Inferior parietal cortex (tissue), 1 donor: ENCODE data around the gene PARVB.
"Not testable (repeated sequence)": the region's sequence is repeated elsewhere in the genome, so short reads cannot be mapped to it uniquely, and the experiment has no call there.

Experiments used
- DNase-seq: peaks from one replicate; pipeline ENCODE4 v3.0.0-alpha.2; 2016; ENCODE audit errors: extremely low spot score

The PARVB gene

GRCh38 chr22:43998679-43999264, 25.3 kb upstream of the PARVB start:
- no peak for DNase-seq

- DNase-seq: no peak
These were observed 24.7 kb upstream of the PARVB start for GRCh38 chr22:43999378-43999777.

GRCh38 chr22:44000123-44000522, 24.0 kb upstream of the PARVB start:
- no peak for DNase-seq

DNA sequence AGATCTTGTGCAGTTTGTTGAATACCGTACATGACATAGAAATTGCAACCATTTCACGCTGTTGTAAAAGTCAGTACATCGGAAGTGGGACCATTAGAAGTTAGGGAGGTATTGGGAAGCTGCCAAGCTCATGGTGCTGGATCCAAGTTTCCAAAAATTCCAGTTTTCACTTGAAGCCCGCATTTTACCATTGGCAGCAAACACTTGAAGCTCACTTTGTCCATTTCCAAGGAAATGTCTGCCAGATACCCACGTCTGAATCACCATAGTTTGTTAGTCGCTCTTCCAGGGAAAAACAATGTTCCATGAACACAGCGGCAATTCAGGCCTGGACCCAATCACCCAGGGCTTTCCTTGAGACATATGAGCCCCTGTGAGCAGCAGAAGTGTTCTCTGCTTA, 22.6 kb upstream of the PARVB start:
- DNase-seq: no peak

DNA sequence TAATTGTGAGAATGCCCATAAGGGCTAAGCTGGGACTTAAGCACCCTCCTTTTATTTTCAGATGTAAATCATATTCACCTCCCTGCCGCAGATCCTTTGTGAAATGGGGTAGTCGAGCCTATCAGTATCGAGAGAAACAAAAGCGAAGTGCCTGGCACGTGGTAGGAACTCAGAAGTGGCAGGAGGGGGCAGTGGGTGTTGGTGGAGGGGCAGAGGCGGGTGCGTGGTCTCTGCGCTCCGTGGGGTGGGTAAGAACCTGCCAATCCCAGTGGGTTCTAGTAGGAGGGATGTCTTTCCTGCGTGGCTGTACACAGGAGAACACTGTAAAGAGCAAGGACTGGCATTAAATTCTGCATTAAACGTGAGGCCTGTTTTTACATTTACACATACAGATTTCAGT, 21.8 kb upstream of the PARVB start:
- no peak for DNase-seq

DNA sequence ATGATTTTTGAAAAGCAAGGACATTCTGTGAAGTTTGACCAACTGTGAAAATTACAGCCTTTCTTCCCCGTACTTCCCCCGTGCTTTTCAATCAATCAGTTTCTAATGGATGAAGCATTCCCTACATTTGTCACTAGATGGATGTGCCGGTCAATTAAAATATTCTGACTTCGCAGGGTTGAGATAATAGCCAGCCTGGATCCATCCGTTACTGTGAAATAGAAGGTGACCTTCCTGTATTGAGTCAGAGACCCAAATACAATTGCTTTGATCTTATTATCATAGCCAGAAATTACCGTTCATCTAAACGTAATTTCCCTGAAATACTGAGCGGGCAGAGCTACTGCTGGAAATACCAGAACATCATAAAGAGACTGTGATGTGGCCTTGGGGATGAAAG, 21.1 kb upstream of the PARVB start:
- DNase-seq: no peak

- no peak for DNase-seq
These were observed 20.5 kb upstream of the PARVB start for GRCh38 chr22:44003405-44004103.

DNA sequence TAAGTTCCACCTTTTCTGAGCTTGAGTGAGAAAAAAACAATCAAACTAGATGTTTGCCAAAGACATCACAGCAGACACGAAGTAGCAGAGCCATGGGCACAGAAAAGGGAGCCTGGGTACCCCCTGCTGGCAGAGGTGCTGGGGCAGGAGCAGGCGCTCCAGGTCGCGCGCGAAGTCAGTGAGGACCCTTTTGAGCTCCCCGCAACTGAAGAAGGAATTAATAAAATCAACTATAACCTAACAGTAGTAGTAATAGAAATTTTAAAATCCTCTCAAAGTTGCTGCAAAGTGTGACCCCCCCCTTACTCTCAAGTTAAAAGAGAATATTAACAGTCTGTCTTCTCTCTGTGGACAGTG, 20.0 kb upstream of the PARVB start:
- DNase-seq: no peak

DNA sequence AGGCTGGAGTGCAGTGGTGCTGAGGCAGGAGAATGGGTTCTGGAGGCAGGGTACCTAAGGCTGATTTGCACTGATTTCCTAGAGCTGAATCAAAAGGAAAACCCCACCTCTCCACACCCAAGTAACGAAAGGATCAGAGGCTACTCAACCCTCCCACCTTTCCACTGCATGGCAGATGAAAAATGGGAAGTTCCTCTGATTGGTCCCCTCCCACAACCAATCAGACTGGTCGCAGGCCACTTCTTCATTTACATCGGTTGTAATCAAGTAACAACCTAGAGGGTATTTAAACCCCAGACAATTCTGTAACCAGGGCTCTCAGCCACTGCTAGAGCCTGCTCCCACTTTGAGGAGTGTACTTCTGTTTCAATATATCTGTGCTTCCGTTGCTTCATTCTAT, 18.6 kb upstream of the PARVB start:
- DNase-seq: no peak

DNA sequence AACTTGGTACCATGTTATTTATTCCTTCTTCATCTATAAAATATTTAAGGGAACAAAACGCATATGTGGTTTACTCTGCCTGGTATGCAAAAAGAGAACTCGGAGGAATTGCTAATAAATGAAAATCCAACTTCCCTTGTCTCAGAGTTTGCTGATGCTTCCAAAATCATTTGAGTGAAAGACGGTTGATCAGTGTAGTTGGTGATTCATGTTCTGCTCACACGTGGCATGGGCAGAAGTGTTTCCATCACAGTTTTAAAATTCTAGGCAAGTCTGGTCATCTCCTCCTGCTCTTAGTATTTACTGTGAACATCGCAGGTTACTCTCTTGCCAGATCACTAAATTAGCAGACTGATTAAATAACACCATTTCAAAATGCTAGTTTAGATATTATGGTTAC, 11.9 kb upstream of the PARVB start:
- DNase-seq: no peak

DNA sequence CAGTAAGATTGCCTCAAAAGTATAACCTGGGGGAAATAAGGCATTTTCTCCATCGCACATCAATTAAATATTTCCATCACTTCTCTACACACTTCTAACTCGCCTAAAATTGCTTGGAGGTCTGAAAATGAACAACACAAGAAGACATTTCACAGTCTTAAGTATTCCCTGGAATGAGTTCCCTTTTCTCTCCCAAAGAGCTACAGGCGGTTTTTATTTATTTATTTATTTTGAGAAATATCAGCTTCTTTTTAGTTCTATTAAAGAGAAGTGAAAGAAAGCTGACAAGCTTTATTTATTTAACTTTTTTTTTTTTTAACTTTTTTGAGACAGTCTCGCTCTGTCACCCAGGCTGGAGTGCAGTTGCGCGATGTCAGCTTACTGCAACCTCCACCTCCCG, 11.5 kb upstream of the PARVB start:
- DNase-seq: no peak

GRCh38 chr22:44014241-44014640, 9.9 kb upstream of the PARVB start:
- no peak for DNase-seq

GRCh38 chr22:44016586-44016985, 7.5 kb upstream of the PARVB start:
- DNase-seq: not testable (repeated sequence)

DNA sequence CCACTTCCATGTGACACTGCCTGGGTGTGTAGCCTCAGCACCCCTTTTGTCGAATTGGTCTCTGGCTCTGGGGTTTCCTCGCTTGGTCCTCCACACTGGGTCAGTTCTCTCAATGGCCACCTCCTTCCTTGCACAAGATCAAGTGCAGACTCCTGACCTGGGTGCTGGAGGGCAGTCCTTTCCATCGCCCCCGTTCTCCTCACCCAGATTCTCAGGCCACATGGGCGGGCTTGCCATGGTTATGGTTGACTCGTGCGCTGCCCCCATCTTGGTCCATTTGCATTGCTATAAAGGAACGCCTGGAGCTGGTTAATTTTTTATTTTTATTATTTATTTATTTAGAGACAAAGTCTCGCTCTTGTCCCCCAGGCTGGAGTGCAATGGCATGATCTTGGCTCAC, 5.5 kb upstream of the PARVB start:
- no peak for DNase-seq

- DNase-seq: no peak
These were observed 4.7 kb upstream of the PARVB start for GRCh38 chr22:44019416-44019815.

DNA sequence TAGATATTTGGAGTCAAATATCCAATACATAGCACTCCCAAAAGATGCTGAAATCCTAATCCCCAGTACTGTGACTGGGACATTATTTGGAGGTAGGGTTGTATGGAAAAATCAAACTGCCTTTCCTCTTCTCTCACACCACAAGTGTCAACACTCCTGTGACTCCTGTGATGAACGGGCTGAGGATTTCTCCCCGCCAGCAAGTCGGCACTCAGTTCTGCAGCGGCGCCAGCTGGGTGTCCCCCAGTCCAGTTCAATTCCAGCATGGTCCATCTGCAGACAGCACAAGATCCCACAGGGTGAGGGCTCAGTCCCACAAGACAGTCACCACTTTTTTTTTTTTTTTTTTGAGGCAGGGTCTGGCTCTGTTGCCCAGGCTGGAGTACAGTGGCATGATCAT, 4.3 kb upstream of the PARVB start:
- no peak for DNase-seq

DNA sequence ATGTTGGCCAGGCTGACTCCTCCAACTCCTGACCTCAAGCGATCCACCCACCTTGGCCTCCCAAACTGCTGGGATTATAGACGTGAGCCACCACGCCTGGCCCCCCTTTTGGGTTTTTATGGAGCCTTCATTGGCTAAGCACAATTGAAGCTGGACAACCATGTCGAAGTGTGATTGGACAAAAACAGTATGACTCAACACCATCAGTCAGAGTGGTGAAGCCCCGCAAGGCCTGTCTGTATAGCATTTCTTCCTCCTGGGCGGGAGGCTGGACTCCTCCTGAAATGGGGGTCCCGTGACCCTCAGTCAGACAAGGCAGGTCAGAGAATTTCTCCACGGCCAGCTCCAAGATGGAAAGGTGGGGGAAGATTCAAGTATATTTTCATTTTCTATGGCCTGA, 3.1 kb upstream of the PARVB start:
- no peak for DNase-seq

GRCh38 chr22:44023404-44024287, 456 bp upstream of the PARVB start:
- no peak for DNase-seq

- DNase-seq: no peak
These were observed 1.3 kb downstream of the PARVB start for GRCh38 chr22:44025171-44026065.

DNA sequence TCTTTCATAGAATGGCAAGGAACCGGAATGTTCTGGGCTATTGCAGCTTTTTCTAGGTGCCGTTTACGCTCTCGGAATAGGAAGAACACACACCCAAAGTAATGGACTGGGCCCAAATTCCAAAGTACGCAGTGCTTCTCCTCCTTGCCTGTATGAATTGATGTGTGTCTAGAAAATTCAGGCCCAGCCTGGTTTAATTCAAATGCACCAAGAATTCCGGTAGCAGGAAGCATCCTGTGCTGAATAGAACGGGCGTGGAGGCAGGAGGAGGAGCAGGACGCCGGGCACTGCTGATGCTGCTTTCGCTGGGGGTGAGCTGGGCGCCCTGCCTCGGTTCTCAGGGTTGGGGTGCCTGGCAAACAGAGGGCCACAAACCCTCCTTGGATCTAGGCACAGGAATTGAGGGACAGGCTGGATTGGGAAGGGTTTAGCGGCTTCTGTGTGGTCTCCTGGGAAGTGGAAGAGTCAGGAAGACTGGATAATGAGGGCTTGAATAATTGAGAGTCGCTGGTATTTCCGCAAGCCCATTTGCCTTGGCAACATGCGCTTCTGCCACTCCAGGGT, 2.0 kb downstream of the PARVB start:
- no peak for DNase-seq

DNA sequence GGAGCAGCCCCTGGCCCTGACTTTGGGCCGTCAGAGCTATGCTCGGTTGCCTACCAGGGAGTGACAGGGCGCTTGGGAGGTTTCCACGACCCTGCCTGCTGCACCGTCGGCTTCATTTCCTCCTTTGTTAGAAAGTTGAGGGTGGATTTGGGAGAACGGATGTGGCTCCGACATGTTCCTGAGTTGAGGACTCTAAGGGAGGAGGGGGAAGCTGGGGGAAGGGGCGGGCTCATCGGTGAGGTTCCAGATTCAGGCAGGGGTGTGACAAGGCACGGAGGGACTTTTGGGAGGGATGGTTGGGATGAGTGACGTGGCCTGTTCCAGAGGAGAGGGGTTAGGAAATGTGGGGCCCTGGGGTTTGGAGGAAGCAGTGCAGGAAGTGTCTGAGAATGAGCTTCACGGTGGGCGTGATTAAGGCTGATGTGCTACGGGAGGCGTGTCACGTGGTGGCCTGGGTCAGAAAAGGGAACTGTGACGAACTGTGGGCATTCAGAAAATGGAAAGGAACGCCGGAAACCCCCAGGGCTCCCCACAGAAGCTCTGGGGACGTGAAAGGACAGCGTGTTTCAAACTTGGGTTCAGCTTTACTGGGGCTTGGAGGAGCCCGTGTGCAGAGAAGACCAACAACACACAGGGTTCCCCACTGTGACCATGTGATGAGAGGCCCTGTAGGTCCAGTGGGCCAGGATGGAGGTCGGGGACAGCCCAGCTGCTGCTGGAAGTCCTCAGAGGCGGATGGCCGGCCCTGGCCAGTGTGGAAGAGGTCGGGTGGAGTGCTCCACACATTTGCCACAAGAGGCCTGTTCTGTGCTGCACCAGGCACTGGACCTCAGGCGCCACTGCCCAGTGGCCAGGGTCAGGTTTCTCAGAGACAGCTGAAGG, 2.8 kb downstream of the PARVB start:
- no peak for DNase-seq
